MM.1S (cell line): Measurements from ENCODE around the gene GPR26.

Experiments
- EZH2 ChIP-seq: fragments of 300-600 bp; sonication (generic); optimal IDR thresholded peaks from 2 replicates; pipeline ENCODE3; 2017; ENCODE audit warnings: low read depth, mild to moderate bottlenecking, antibody characterized with exemption, low read length, mixed read lengths
- TF ChIP-seq, protein P1 (sequence below): fragments of 300-600 bp; sonication (generic); IDR thresholded peaks from 2 replicates; pipeline ENCODE4 v1.5.1; 2016; ENCODE audit warnings: antibody characterized with exemption, low read length, mixed read lengths

DNA sequence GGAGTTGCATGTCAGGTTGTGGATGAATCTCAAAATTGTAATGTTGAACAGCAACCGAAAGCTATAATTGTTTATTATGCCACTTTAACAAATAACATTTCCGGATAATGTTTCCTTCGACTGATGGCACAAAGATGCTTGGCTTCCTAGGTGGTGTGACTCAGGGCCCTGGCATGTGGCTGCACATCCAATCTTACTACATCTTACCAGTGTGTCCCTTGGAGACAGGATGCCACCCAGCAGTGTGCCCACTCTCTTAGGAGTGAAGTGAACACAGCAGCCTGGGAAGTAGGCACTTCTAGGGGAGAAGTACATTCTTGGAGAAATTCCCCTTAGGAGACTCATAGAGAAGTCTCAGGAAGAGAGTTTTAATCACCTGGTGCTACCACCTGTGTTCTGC is 33.0 kb upstream of the GPR26 start:
- TF ChIP-seq EZH2, result no peak
- TF ChIP-seq, protein P1, sequence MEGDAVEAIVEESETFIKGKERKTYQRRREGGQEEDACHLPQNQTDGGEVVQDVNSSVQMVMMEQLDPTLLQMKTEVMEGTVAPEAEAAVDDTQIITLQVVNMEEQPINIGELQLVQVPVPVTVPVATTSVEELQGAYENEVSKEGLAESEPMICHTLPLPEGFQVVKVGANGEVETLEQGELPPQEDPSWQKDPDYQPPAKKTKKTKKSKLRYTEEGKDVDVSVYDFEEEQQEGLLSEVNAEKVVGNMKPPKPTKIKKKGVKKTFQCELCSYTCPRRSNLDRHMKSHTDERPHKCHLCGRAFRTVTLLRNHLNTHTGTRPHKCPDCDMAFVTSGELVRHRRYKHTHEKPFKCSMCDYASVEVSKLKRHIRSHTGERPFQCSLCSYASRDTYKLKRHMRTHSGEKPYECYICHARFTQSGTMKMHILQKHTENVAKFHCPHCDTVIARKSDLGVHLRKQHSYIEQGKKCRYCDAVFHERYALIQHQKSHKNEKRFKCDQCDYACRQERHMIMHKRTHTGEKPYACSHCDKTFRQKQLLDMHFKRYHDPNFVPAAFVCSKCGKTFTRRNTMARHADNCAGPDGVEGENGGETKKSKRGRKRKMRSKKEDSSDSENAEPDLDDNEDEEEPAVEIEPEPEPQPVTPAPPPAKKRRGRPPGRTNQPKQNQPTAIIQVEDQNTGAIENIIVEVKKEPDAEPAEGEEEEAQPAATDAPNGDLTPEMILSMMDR, result no peak
